Panc1 (cell line): ENCODE data around the gene GRIN2B.

ENCODE experiments used
- POLR2AphosphoS5 ChIP-seq: IDR thresholded peaks from 2 replicates; pipeline ENCODE4 v1.6.1; 2012; ENCODE audit warnings: mild to moderate bottlenecking, low read depth, low read length, moderate library complexity
- TF ChIP-seq, protein P1 (sequence below): fragments of 450-650 bp; IDR thresholded peaks from 2 replicates; pipeline ENCODE4 v1.5.1; 2017; ENCODE audit warnings: mild to moderate bottlenecking
- TF ChIP-seq, protein P2 (sequence below), 2 experiments: IDR thresholded peaks; 2 replicates each; pipeline ENCODE4 v1.6.1; 2011 to 2012; ENCODE audit warnings: low read depth in 2 of 2, control low read depth in 1 of 2, low read length in 1 of 2, mild to moderate bottlenecking in 1 of 2, moderate library complexity in 1 of 2; ENCODE audit not compliant: insufficient read depth in 1 of 2

GRCh38 chr12:13981990-13982389 lies 588 bp upstream of the GRIN2B start:
- TF ChIP-seq POLR2AphosphoS5 = no peak
- TF ChIP-seq, protein P1, sequence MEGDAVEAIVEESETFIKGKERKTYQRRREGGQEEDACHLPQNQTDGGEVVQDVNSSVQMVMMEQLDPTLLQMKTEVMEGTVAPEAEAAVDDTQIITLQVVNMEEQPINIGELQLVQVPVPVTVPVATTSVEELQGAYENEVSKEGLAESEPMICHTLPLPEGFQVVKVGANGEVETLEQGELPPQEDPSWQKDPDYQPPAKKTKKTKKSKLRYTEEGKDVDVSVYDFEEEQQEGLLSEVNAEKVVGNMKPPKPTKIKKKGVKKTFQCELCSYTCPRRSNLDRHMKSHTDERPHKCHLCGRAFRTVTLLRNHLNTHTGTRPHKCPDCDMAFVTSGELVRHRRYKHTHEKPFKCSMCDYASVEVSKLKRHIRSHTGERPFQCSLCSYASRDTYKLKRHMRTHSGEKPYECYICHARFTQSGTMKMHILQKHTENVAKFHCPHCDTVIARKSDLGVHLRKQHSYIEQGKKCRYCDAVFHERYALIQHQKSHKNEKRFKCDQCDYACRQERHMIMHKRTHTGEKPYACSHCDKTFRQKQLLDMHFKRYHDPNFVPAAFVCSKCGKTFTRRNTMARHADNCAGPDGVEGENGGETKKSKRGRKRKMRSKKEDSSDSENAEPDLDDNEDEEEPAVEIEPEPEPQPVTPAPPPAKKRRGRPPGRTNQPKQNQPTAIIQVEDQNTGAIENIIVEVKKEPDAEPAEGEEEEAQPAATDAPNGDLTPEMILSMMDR = 0 out of 2 replicates have a peak, but pooled peaks have one; percentile 10
- TF ChIP-seq, protein P2, sequence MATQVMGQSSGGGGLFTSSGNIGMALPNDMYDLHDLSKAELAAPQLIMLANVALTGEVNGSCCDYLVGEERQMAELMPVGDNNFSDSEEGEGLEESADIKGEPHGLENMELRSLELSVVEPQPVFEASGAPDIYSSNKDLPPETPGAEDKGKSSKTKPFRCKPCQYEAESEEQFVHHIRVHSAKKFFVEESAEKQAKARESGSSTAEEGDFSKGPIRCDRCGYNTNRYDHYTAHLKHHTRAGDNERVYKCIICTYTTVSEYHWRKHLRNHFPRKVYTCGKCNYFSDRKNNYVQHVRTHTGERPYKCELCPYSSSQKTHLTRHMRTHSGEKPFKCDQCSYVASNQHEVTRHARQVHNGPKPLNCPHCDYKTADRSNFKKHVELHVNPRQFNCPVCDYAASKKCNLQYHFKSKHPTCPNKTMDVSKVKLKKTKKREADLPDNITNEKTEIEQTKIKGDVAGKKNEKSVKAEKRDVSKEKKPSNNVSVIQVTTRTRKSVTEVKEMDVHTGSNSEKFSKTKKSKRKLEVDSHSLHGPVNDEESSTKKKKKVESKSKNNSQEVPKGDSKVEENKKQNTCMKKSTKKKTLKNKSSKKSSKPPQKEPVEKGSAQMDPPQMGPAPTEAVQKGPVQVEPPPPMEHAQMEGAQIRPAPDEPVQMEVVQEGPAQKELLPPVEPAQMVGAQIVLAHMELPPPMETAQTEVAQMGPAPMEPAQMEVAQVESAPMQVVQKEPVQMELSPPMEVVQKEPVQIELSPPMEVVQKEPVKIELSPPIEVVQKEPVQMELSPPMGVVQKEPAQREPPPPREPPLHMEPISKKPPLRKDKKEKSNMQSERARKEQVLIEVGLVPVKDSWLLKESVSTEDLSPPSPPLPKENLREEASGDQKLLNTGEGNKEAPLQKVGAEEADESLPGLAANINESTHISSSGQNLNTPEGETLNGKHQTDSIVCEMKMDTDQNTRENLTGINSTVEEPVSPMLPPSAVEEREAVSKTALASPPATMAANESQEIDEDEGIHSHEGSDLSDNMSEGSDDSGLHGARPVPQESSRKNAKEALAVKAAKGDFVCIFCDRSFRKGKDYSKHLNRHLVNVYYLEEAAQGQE (IDR thresholded peaks at IDR 0.05; ENCODE audit: insufficient read depth in 1 of 2, low read depth in 2 of 2, low read length in 1 of 2) = no peak
